HuH-7 (cell line): ENCODE results near the gene PCLO.
"Not testable (repeated sequence)": the region's sequence is repeated elsewhere in the genome, so short reads cannot be mapped to it uniquely, and the experiment has no call there.

Source experiments
- DNase-seq: peaks from one replicate; pipeline ENCODE4 v3.0.0; 2011; ENCODE audit warnings: low spot score

PCLO gene

GRCh38 chr7:82729172-82730030 is 433.3 kb downstream of the PCLO start:
- DNase-seq, result peak; percentile 5

DNA sequence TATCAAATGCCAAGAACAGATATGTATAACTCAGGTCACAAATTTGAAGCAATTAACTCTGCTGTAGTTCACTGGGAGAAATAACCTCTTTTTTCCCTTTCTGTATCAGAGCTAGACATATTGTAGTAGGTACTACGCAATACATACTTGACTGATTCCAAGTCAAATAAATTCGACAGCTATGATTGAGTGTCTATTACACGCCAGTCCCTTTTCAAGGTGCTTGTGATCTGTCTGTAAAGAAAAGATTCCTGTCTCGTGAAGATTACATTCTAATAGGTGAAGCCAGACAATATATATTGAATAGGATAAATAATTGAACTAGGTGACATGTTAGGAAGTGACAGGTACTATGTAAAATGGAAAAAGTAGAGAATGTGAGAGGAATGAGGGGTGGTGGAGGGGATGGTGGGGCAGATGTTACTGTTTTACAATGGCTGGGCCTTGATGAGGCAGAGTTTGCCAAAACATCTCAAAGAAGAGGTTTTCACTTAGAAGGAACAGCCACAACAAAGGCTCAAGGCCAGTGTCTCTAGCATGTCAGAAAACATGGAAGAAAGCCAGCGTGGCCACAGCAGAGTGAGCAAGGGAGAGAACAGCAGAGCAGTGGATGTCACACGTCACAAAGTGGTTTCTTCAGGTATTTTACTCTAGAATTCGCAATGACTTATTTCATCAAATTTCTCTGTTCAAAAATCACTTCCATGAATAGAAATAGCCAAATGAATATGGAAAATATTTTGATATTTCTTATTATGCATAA is 436.5 kb downstream of the PCLO start:
- DNase-seq, result no peak

DNA sequence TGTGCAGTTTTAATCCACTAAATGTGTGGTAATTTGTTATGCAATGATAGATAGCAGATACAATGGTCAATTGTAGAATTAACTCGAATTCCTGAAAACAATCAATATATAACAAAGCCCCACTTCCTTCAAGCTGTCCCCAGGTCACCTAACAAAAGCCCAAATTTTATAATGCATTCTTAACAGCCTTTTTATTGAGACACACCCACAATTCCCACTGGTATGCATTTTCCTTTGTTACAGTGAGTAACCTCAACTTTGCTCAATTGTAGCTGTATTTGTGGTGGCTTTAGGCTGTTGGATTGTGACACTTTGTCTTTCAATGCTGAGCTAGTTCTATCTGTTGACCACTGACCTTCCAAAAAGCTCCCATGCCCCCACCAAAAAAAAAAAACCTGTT is 439.3 kb downstream of the PCLO start:
- DNase-seq, result no peak

GRCh38 chr7:82722946-82723345 is 439.7 kb downstream of the PCLO start:
- no peak for DNase-seq

- no peak for DNase-seq
Observed at GRCh38 chr7:82715344-82715743, 447.3 kb downstream of the PCLO start.

GRCh38 chr7:82714883-82715282 is 447.8 kb downstream of the PCLO start:
- DNase-seq, result no peak

- DNase-seq, result no peak
Observed at GRCh38 chr7:82713506-82713905, 449.2 kb downstream of the PCLO start.

DNA sequence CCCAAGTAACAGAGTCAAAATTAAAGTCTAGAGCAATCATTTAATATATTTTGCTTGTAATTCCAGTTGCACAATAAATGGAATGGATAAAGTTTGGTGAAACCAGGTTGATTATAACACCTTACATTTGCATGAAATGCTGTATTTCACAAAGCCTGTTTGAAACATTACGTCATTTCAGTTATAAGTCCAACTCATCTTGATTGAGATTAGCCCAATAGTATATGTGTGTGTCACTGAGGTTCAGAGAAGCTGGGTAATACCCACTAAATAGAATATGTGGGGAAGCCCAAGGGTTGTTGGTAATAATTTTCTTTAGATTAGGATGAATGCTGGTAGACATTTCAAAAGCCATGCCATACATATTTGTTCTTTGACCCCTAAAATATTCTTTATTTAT is 456.3 kb downstream of the PCLO start:
- DNase-seq, result not testable (repeated sequence)

- DNase-seq, result no peak
Observed at GRCh38 chr7:82705517-82706260, 457.0 kb downstream of the PCLO start.

GRCh38 chr7:82704121-82704520 is 458.6 kb downstream of the PCLO start:
- no peak for DNase-seq
